WERI-Rb-1 (cell line): ENCODE measurements around the gene DGCR2.

ENCODE experiments used
- DNase-seq: peaks from one replicate; pipeline ENCODE4 v3.0.0-alpha.2; 2020
- H3K27ac ChIP-seq: fragments of 250-450 bp; sonication (Bioruptor Pico); 2 replicates; pipeline ENCODE4 v1.5.1; 2020; ENCODE audit warnings: mild to moderate bottlenecking, moderate library complexity
- H3K27me3 ChIP-seq: fragments of 250-450 bp; sonication (Bioruptor Pico); 2 replicates; pipeline ENCODE4 v1.5.1; 2021; ENCODE audit warnings: mild to moderate bottlenecking, low read depth, moderate library complexity; ENCODE audit not compliant: insufficient read depth, severe bottlenecking
- H3K36me3 ChIP-seq: fragments of 250-450 bp; sonication (Bioruptor Pico); 2 replicates; pipeline ENCODE4 v1.5.1; 2020; ENCODE audit warnings: mild to moderate bottlenecking, moderate library complexity
- H3K4me3 ChIP-seq: 2 replicates; pipeline ENCODE4 v1.5.1; 2011; ENCODE audit warnings: low read depth, mild to moderate bottlenecking, control low read depth, low read length
- H3K9me3 ChIP-seq: fragments of 250-450 bp; sonication (Bioruptor Pico); 2 replicates; pipeline ENCODE4 v1.5.1; 2021; ENCODE audit warnings: mild to moderate bottlenecking, moderate library complexity; ENCODE audit not compliant: severe bottlenecking
- TF ChIP-seq, protein P1 (sequence below): IDR thresholded peaks from 2 replicates; pipeline ENCODE4 v1.5.1; 2011; ENCODE audit warnings: low read depth, mild to moderate bottlenecking, control low read depth, inconsistent platforms, low read length

DGCR2 gene, protein sequence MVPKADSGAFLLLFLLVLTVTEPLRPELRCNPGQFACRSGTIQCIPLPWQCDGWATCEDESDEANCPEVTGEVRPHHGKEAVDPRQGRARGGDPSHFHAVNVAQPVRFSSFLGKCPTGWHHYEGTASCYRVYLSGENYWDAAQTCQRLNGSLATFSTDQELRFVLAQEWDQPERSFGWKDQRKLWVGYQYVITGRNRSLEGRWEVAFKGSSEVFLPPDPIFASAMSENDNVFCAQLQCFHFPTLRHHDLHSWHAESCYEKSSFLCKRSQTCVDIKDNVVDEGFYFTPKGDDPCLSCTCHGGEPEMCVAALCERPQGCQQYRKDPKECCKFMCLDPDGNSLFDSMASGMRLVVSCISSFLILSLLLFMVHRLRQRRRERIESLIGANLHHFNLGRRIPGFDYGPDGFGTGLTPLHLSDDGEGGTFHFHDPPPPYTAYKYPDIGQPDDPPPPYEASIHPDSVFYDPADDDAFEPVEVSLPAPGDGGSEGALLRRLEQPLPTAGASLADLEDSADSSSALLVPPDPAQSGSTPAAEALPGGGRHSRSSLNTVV

DNA sequence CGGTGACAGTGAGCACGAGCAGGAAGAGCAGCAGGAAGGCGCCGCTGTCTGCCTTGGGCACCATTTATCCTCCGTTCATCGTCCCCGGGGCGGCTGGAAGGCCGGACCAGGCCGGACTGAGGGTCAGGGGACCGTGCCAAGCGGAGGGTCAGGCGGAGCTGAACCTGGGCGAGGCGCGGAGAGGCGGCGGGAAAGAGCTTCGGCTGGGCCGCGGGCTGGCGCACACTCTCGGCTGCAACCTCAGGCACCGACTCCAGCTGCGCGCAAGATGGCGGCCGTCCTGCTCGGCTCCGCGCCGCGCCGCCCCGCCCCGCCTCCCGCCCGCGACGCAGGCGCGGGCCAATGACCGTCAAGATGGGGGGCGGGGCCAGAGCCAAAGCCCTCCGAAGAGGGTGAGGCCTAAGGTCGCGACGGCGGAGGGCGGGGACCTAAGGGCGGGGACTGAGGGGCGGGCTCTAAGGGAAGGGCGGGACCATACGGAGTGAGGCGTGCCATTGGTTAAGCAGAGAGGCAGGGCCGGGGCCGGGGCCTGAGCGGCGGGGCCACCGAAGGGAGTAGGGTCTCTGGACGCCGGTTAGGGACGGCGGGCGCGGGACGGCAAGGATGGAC, at the start of gene DGCR2:
DGCR2 (minus strand) TSS at position 270 of the 609 bp plus-strand sequence; CDS start at position 64, 206 bp downstream.
- peaks cover 17% of the 10 kb centered on the region; the same call in 1 of the 2 replicates for H3K36me3 ChIP-seq
- H3K9me3 ChIP-seq = no peaks in the 10 kb centered on the region
- peak; percentile 97 for DNase-seq
- peak within 1 kb of the TSS; percentile 76 for H3K4me3 ChIP-seq
- peak within 1 kb of the TSS; percentile 89 for H3K27ac ChIP-seq
- TF ChIP-seq, protein P1, sequence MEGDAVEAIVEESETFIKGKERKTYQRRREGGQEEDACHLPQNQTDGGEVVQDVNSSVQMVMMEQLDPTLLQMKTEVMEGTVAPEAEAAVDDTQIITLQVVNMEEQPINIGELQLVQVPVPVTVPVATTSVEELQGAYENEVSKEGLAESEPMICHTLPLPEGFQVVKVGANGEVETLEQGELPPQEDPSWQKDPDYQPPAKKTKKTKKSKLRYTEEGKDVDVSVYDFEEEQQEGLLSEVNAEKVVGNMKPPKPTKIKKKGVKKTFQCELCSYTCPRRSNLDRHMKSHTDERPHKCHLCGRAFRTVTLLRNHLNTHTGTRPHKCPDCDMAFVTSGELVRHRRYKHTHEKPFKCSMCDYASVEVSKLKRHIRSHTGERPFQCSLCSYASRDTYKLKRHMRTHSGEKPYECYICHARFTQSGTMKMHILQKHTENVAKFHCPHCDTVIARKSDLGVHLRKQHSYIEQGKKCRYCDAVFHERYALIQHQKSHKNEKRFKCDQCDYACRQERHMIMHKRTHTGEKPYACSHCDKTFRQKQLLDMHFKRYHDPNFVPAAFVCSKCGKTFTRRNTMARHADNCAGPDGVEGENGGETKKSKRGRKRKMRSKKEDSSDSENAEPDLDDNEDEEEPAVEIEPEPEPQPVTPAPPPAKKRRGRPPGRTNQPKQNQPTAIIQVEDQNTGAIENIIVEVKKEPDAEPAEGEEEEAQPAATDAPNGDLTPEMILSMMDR = no peak
- no peaks in the 10 kb centered on the region for H3K27me3 ChIP-seq

DNA sequence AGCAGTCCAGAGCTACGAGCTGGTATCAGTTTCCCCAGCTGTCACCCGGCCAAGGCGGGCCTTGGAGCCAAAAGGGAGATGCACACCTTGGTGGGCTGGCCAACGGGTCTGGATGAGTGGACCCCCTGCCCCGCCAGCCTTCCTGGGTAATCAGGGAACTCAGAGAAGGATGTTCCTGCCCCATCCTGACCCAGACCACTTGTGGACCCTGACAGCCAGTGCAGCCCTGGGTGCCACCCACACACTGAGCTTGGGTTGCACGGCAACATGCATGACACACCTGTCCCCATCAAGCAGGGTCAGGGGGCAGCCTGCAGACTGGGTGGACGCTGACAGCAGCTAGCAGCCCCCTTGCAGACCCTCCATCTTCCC, 47.7 kb upstream of the DGCR2 start:
- DNase-seq = no peak
- Histone ChIP-seq H3K27me3 (peaks cover 52% of the 10 kb centered on the region), H3K27ac (no peak overlapping the region), H3K9me3 (no peaks in the 10 kb centered on the region), H3K36me3 (peaks cover 3% of the 10 kb centered on the region), H3K4me3 (peak overlapping the region; percentile 48; the same call in 1 of the 2 replicates)
- TF ChIP-seq, protein P1 = no peak

DNA sequence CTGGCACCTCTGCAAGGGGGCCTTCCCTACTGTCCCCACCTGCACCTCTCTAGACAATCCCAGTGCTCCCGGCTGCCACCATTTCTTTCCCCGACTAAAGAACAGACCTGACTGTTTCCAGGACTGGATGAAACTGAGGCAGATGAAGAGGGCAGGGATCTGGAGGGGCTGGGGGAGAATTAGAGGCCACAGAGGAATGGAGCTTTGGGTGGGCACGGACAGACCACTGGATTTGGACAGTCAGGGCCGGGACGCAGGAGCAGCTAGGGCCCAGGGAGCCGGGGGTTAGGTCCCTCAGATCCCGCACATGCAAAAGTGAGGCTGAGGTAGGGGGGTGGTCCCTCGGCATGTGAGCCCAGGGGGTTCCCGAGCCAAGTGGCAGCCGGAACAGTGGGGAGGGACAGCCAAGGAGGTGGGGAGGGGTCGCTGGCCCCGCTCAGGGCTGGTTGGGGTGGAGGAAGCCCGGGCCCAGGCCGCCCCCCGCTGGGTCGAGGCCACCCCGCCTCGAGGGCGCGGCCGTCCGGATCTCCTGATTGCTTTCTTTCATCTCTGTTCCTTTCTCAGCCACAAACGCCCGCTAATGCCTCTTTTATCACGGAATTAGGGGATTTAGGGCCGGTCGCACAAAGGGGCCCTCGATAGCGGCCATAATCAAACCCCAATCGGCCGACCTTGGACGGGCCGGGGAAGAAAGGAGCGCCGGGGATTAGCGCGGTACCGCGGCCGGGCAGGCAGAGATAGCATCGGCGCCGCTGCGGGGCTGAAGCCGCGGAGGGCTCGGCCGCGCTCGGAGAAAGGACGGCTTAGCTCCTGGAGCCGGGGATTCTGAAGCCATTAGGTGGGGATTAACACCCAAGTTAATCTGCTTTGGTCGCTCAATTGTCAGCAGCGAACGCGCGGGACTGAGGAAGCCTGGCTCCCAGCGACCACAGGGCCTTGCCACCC, 47.1 kb upstream of the DGCR2 start:
- Histone ChIP-seq H3K27me3 (peaks cover 52% of the 10 kb centered on the region), H3K27ac (peak overlapping the region; percentile 41), H3K9me3 (peaks cover 4% of the 10 kb centered on the region), H3K4me3 (peak overlapping the region; percentile 48), H3K36me3 (peaks cover 3% of the 10 kb centered on the region)
- TF ChIP-seq, protein P1 = no peak
- peak; percentile 86 for DNase-seq

DNA sequence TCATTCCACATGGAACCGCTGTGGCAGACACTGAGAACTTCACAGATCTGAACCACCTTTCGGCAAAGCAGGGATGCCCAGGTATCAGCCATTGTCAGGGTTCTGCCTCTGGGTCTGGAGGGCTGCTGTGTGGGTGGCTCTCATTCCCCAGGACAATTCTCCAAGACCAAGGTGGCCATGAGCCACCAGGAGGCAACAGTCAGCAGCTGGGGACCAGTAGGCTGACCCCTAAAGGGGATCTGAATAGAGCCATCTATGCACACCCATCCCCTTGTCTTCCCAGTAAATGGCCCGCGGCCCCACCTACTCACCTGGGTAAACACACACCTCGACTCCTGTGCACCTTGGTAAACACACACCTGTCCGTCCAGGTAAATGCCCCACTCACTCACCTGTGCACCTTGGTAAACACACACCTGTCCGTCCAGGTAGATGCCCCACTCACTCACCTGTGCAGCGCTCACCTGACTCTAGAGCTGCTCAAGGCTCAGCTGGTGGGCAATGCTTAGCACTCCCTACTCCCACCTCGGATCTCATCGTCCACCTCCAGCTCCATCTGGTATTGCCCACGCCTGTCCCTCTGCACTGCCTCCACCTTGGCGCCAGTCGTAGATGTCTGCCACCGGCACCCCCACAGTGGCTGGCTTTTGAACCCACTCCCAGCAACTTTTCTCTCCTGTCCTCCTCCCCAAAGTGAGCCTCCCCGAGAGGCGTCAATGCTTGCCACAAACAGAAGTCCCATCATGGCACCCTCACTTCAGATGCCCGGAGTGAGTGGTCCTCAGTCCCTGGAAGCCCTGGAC, 46.1 kb upstream of the DGCR2 start:
- no peak for DNase-seq
- H3K27me3 ChIP-seq = peaks cover 52% of the 10 kb centered on the region

More for the DNA sequence above, 46.1 kb upstream of the DGCR2 start:
- no peaks in the 10 kb centered on the region; the same call in none of the 2 replicates for H3K36me3 ChIP-seq
- TF ChIP-seq, protein P1 = peak; percentile 45
- peaks cover 9% of the 10 kb centered on the region for H3K9me3 ChIP-seq
- H3K27ac ChIP-seq = no peak overlapping the region
- no peak overlapping the region for H3K4me3 ChIP-seq
